ENCODE results near the gene HNF4A.

Gene HNF4A

DNA sequence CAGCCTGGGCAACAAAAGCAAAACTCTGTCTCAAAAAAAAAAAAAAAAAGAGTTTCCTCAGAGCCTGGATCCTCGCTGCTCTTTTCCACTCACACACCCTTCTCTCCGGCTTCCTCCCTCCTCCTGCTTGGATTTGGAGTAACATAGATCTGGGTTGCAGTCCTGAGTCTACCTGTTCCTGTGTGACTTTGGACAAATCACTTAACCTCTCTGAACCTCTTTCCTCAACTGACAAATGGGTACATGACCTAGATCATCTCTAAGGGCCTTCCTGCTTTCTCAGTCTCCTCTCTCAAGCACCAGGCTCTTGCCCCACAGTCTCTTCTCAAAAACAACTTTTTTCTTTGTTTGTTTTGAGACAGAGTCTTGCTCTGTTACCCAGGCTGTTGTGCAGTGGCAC, 24.3 kb upstream of the HNF4A start:
- POLR2A ChIA-PET, result no interaction called here

DNA sequence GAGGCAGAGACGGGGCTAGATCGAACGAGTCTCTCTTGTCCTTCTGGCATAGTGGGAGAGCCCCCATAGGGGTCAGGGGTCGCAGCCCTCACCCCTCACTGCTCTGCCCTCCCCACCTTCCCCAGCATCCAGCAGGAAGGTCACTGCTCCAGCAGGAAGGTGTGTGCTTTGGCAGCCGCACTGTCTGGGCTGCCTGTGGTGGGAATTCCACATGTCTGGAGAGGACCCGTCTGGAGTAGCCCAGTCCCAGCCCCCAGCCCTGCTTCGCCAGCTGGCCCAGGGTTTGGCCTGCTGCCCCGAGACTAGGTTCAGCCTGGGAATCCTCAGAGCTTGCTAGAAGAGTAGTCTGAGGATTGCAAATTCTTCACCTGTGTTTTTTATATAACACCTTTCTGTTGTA, 21.2 kb upstream of the HNF4A start:
- no peak overlapping the region for H3K4me3 ChIP-seq (ENCODE audit: low read depth, low read length)
- H3K9me3 ChIP-seq (ENCODE audit: control insufficient read depth, insufficient read depth, low read depth, low read length), result no peaks in the 10 kb centered on the region
- no peaks in the 10 kb centered on the region for H3K36me3 ChIP-seq (ENCODE audit: control insufficient read depth in 2 of 2, insufficient read depth in 1 of 2, low read length in 2 of 2)
- ChIA-PET CTCF (interaction anchor here (0.6 to 0.7 kb wide), 2 partner anchors 66 to 592 kb away, joined by 3 read pairs; no protein-coding TSS in a partner anchor), POLR2A (no interaction called here)
- H3K4me1 ChIP-seq (ENCODE audit: control insufficient read depth, insufficient read depth, low read length), result no peaks in the 10 kb centered on the region
- no peak overlapping the region for H3K27ac ChIP-seq (ENCODE audit: extremely low read depth, low read depth, low read length)
- no peak for TF ChIP-seq ZNF658 (tag by site-specific recombination; IDR thresholded peaks at IDR 0.05)
- no peak for TF ChIP-seq ZNF302 (tag by site-specific recombination; IDR thresholded peaks at IDR 0.05; ENCODE audit: low read depth)
- TF ChIP-seq, protein P1, sequence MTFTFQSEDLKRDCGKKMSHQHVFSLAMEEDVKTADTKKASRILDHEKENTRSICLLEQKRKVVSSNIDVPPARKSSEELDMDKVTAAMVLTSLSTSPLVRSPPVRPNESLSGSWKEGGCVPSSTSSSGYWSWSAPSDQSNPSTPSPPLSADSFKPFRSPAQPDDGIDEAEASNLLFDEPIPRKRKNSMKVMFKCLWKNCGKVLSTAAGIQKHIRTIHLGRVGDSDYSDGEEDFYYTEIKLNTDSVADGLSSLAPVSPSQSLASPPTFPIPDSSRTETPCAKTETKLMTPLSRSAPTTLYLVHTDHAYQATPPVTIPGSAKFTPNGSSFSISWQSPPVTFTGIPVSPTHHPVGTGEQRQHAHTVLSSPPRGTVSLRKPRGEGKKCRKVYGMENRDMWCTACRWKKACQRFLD (tag by site-specific recombination; IDR thresholded peaks at IDR 0.05), result no peak
- TF ChIP-seq ZNF10 (tag by site-specific recombination; IDR thresholded peaks at IDR 0.05), result no peak
- TF ChIP-seq ZFP69B (tag by site-specific recombination; IDR thresholded peaks at IDR 0.05), result no peak
- no peak for TF ChIP-seq ZNF292 (tag by site-specific recombination; IDR thresholded peaks at IDR 0.05; ENCODE audit: borderline replicate concordance, low read depth)
- TF ChIP-seq ZNF2 (tag by site-specific recombination; IDR thresholded peaks at IDR 0.05), result no peak
- no peak for TF ChIP-seq ZNF544 (tag by site-specific recombination; IDR thresholded peaks at IDR 0.05)
- TF ChIP-seq, protein P2, sequence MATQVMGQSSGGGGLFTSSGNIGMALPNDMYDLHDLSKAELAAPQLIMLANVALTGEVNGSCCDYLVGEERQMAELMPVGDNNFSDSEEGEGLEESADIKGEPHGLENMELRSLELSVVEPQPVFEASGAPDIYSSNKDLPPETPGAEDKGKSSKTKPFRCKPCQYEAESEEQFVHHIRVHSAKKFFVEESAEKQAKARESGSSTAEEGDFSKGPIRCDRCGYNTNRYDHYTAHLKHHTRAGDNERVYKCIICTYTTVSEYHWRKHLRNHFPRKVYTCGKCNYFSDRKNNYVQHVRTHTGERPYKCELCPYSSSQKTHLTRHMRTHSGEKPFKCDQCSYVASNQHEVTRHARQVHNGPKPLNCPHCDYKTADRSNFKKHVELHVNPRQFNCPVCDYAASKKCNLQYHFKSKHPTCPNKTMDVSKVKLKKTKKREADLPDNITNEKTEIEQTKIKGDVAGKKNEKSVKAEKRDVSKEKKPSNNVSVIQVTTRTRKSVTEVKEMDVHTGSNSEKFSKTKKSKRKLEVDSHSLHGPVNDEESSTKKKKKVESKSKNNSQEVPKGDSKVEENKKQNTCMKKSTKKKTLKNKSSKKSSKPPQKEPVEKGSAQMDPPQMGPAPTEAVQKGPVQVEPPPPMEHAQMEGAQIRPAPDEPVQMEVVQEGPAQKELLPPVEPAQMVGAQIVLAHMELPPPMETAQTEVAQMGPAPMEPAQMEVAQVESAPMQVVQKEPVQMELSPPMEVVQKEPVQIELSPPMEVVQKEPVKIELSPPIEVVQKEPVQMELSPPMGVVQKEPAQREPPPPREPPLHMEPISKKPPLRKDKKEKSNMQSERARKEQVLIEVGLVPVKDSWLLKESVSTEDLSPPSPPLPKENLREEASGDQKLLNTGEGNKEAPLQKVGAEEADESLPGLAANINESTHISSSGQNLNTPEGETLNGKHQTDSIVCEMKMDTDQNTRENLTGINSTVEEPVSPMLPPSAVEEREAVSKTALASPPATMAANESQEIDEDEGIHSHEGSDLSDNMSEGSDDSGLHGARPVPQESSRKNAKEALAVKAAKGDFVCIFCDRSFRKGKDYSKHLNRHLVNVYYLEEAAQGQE (tag by site-specific recombination; IDR thresholded peaks at IDR 0.05), result no peak
- no peak for TF ChIP-seq ZBTB21 (tag by site-specific recombination; IDR thresholded peaks at IDR 0.05)
- TF ChIP-seq, protein P3, sequence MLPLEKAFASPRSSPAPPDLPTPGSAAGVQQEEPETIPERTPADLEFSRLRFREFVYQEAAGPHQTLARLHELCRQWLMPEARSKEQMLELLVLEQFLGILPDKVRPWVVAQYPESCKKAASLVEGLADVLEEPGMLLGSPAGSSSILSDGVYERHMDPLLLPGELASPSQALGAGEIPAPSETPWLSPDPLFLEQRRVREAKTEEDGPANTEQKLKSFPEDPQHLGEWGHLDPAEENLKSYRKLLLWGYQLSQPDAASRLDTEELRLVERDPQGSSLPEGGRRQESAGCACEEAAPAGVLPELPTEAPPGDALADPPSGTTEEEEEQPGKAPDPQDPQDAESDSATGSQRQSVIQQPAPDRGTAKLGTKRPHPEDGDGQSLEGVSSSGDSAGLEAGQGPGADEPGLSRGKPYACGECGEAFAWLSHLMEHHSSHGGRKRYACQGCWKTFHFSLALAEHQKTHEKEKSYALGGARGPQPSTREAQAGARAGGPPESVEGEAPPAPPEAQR (tag by site-specific recombination; IDR thresholded peaks at IDR 0.05), result no peak
- no peak for TF ChIP-seq ZNF169 (tag by site-specific recombination; IDR thresholded peaks at IDR 0.05)
- TF ChIP-seq, protein P4, sequence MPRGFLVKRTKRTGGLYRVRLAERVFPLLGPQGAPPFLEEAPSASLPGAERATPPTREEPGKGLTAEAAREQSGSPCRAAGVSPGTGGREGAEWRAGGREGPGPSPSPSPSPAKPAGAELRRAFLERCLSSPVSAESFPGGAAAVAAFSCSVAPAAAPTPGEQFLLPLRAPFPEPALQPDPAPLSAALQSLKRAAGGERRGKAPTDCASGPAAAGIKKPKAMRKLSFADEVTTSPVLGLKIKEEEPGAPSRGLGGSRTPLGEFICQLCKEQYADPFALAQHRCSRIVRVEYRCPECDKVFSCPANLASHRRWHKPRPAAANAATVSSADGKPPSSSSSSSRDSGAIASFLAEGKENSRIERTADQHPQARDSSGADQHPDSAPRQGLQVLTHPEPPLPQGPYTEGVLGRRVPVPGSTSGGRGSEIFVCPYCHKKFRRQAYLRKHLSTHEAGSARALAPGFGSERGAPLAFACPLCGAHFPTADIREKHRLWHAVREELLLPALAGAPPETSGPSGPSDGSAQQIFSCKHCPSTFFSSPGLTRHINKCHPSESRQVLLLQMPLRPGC (tag by site-specific recombination; IDR thresholded peaks at IDR 0.05), result no peak

More for the DNA sequence above, 24.3 kb upstream of the HNF4A start:
- Histone ChIP-seq H3K36me3 (ENCODE audit: control insufficient read depth in 2 of 2, insufficient read depth in 1 of 2, low read length in 2 of 2) (no peaks in the 10 kb centered on the region), H3K4me3 (ENCODE audit: low read depth, low read length) (no peak overlapping the region), H3K4me1 (ENCODE audit: control insufficient read depth, insufficient read depth, low read length) (no peaks in the 10 kb centered on the region), H3K9me3 (ENCODE audit: control insufficient read depth, insufficient read depth, low read depth, low read length) (no peaks in the 10 kb centered on the region), H3K27ac (ENCODE audit: extremely low read depth, low read depth, low read length) (no peak overlapping the region)
- CTCF ChIA-PET, result interaction anchor here (1.4 to 1.5 kb wide), 2 partner anchors 55 to 116 kb away, joined by 3 to 6 read pairs; no protein-coding TSS in a partner anchor
- TF ChIP-seq, protein P5, sequence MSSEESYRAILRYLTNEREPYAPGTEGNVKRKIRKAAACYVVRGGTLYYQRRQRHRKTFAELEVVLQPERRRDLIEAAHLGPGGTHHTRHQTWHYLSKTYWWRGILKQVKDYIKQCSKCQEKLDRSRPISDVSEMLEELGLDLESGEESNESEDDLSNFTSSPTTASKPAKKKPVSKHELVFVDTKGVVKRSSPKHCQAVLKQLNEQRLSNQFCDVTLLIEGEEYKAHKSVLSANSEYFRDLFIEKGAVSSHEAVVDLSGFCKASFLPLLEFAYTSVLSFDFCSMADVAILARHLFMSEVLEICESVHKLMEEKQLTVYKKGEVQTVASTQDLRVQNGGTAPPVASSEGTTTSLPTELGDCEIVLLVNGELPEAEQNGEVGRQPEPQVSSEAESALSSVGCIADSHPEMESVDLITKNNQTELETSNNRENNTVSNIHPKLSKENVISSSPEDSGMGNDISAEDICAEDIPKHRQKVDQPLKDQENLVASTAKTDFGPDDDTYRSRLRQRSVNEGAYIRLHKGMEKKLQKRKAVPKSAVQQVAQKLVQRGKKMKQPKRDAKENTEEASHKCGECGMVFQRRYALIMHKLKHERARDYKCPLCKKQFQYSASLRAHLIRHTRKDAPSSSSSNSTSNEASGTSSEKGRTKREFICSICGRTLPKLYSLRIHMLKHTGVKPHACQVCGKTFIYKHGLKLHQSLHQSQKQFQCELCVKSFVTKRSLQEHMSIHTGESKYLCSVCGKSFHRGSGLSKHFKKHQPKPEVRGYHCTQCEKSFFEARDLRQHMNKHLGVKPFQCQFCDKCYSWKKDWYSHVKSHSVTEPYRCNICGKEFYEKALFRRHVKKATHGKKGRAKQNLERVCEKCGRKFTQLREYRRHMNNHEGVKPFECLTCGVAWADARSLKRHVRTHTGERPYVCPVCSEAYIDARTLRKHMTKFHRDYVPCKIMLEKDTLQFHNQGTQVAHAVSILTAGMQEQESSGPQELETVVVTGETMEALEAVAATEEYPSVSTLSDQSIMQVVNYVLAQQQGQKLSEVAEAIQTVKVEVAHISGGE (tag by site-specific recombination; conservative IDR thresholded peaks at IDR 0.05; ENCODE audit: low read depth), result no peak
- TF ChIP-seq, protein P1 (tag by site-specific recombination; IDR thresholded peaks at IDR 0.05), result no peak
- TF ChIP-seq, protein P6, sequence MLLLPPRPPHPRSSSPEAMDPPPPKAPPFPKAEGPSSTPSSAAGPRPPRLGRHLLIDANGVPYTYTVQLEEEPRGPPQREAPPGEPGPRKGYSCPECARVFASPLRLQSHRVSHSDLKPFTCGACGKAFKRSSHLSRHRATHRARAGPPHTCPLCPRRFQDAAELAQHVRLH (tag by site-specific recombination; IDR thresholded peaks at IDR 0.05), result no peak
- TF ChIP-seq ZFP69B (tag by site-specific recombination; IDR thresholded peaks at IDR 0.05), result no peak
- no peak for TF ChIP-seq KLF16 (tag by site-specific recombination; IDR thresholded peaks at IDR 0.05)
- TF ChIP-seq SP2 (tag by site-specific recombination; IDR thresholded peaks at IDR 0.05), result no peak
- TF ChIP-seq, protein P7, sequence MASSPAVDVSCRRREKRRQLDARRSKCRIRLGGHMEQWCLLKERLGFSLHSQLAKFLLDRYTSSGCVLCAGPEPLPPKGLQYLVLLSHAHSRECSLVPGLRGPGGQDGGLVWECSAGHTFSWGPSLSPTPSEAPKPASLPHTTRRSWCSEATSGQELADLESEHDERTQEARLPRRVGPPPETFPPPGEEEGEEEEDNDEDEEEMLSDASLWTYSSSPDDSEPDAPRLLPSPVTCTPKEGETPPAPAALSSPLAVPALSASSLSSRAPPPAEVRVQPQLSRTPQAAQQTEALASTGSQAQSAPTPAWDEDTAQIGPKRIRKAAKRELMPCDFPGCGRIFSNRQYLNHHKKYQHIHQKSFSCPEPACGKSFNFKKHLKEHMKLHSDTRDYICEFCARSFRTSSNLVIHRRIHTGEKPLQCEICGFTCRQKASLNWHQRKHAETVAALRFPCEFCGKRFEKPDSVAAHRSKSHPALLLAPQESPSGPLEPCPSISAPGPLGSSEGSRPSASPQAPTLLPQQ (tag by site-specific recombination; IDR thresholded peaks at IDR 0.05), result no peak
